ENCODE data around the gene P2RY11. TPM values are rescaled to one million over a fixed set of nuclear protein-coding genes. Genes with fewer than 3 reads are reported as not detected.

Gene P2RY11
- total and polyA plus RNA-seq, 2 experiments from 2014 or later, result 4.0 to 4.3 TPM

DNA sequence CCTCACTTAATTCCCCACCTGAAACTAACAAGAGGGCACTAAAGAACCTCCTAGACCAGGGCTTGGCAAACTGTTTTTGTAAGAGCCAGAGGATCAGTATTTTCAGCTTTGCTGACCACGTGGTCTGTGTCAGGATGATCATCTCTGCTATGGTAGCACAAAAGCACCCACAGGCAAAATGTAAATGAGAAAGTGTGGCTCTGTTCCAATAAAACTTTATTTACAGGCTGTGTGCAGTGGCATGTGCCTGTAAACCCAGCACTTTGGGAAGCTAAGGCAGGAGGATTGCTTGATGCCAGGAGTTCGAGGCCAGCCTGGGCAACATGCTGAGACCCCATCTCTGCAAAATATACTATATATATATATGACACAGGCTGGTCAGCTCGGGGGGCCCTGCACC lies 52.0 kb downstream of the P2RY11 start:
- H4K20me1 ChIP-seq (replicated peaks; ENCODE audit: insufficient read depth), result 0 out of 2 replicates have a peak, but pooled peaks cover 5% of the 10 kb centered on the region
- H3K4me1 ChIP-seq (ENCODE audit: insufficient read depth), result no peaks in the 10 kb centered on the region
- no peak overlapping the region for H3K4me3 ChIP-seq
- H3K4me1 Mint-ChIP-seq, result no peaks in the 10 kb centered on the region
- peaks cover 5% of the 10 kb centered on the region for H3K27me3 Mint-ChIP-seq (ENCODE audit: insufficient read depth, low read depth, poor library complexity)
- H3K4me2 ChIP-seq, result no peak overlapping the region
- no peak overlapping the region for H3K4me3 Mint-ChIP-seq
- H3K9me2 ChIP-seq (ENCODE audit: insufficient read depth), result no peaks in the 10 kb centered on the region
- H3K27ac Mint-ChIP-seq, result peak overlapping the region; percentile 32; the same call in 1 of the 2 replicates
- no peak overlapping the region for H3K27ac ChIP-seq (ENCODE audit: low read depth)
- ATAC-seq (no peak), DNase-seq (ENCODE audit: low spot score) (no peak)
- no peaks in the 10 kb centered on the region for H3K79me2 ChIP-seq (replicated peaks; ENCODE audit: insufficient read depth)
- H3K9me3 Mint-ChIP-seq, result no peaks in the 10 kb centered on the region
- peaks cover 70% of the 10 kb centered on the region for H3K36me3 ChIP-seq (ENCODE audit: insufficient read depth)
- H3K36me3 Mint-ChIP-seq (ENCODE audit: low read depth), result peaks cover 86% of the 10 kb centered on the region
- 0 out of 2 replicates have a peak, but pooled peaks cover 9% of the 10 kb centered on the region for H3F3A ChIP-seq (replicated peaks; ENCODE audit: low read depth)
- TF ChIP-seq, protein P1, sequence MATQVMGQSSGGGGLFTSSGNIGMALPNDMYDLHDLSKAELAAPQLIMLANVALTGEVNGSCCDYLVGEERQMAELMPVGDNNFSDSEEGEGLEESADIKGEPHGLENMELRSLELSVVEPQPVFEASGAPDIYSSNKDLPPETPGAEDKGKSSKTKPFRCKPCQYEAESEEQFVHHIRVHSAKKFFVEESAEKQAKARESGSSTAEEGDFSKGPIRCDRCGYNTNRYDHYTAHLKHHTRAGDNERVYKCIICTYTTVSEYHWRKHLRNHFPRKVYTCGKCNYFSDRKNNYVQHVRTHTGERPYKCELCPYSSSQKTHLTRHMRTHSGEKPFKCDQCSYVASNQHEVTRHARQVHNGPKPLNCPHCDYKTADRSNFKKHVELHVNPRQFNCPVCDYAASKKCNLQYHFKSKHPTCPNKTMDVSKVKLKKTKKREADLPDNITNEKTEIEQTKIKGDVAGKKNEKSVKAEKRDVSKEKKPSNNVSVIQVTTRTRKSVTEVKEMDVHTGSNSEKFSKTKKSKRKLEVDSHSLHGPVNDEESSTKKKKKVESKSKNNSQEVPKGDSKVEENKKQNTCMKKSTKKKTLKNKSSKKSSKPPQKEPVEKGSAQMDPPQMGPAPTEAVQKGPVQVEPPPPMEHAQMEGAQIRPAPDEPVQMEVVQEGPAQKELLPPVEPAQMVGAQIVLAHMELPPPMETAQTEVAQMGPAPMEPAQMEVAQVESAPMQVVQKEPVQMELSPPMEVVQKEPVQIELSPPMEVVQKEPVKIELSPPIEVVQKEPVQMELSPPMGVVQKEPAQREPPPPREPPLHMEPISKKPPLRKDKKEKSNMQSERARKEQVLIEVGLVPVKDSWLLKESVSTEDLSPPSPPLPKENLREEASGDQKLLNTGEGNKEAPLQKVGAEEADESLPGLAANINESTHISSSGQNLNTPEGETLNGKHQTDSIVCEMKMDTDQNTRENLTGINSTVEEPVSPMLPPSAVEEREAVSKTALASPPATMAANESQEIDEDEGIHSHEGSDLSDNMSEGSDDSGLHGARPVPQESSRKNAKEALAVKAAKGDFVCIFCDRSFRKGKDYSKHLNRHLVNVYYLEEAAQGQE (IDR thresholded peaks at IDR 0.05; ENCODE audit: unreplicated experiment), result no peak
- TF ChIP-seq, protein P2, sequence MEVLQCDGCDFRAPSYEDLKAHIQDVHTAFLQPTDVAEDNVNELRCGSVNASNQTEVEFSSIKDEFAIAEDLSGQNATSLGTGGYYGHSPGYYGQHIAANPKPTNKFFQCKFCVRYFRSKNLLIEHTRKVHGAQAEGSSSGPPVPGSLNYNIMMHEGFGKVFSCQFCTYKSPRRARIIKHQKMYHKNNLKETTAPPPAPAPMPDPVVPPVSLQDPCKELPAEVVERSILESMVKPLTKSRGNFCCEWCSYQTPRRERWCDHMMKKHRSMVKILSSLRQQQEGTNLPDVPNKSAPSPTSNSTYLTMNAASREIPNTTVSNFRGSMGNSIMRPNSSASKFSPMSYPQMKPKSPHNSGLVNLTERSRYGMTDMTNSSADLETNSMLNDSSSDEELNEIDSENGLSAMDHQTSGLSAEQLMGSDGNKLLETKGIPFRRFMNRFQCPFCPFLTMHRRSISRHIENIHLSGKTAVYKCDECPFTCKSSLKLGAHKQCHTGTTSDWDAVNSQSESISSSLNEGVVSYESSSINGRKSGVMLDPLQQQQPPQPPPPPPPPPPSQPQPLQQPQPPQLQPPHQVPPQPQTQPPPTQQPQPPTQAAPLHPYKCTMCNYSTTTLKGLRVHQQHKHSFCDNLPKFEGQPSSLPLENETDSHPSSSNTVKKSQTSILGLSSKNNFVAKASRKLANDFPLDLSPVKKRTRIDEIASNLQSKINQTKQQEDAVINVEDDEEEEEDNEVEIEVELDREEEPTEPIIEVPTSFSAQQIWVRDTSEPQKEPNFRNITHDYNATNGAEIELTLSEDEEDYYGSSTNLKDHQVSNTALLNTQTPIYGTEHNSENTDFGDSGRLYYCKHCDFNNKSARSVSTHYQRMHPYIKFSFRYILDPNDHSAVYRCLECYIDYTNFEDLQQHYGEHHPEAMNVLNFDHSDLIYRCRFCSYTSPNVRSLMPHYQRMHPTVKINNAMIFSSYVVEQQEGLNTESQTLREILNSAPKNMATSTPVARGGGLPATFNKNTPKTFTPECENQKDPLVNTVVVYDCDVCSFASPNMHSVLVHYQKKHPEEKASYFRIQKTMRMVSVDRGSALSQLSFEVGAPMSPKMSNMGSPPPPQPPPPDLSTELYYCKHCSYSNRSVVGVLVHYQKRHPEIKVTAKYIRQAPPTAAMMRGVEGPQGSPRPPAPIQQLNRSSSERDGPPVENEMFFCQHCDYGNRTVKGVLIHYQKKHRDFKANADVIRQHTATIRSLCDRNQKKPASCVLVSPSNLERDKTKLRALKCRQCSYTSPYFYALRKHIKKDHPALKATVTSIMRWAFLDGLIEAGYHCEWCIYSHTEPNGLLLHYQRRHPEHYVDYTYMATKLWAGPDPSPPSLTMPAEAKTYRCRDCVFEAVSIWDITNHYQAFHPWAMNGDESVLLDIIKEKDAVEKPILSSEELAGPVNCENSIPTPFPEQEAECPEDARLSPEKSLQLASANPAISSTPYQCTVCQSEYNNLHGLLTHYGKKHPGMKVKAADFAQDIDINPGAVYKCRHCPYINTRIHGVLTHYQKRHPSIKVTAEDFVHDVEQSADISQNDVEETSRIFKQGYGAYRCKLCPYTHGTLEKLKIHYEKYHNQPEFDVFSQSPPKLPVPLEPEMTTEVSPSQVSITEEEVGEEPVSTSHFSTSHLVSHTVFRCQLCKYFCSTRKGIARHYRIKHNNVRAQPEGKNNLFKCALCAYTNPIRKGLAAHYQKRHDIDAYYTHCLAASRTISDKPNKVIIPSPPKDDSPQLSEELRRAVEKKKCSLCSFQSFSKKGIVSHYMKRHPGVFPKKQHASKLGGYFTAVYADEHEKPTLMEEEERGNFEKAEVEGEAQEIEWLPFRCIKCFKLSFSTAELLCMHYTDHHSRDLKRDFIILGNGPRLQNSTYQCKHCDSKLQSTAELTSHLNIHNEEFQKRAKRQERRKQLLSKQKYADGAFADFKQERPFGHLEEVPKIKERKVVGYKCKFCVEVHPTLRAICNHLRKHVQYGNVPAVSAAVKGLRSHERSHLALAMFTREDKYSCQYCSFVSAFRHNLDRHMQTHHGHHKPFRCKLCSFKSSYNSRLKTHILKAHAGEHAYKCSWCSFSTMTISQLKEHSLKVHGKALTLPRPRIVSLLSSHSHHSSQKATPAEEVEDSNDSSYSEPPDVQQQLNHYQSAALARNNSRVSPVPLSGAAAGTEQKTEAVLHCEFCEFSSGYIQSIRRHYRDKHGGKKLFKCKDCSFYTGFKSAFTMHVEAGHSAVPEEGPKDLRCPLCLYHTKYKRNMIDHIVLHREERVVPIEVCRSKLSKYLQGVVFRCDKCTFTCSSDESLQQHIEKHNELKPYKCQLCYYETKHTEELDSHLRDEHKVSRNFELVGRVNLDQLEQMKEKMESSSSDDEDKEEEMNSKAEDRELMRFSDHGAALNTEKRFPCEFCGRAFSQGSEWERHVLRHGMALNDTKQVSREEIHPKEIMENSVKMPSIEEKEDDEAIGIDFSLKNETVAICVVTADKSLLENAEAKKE (CRISPR knock-in tag; IDR thresholded peaks at IDR 0.05), result no peak
- TF ChIP-seq CREB1 (CRISPR knock-in tag; IDR thresholded peaks at IDR 0.05; ENCODE audit: low read depth) (no peak), ZNF331 (CRISPR knock-in tag; IDR thresholded peaks at IDR 0.05; ENCODE audit: low read depth) (no peak), EZH2phosphoT487 (IDR thresholded peaks at IDR 0.05; ENCODE audit: unreplicated experiment) (no peak), STAT1 (IDR thresholded peaks at IDR 0.05; ENCODE audit: unreplicated experiment) (no peak), ZNF114 (CRISPR knock-in tag; IDR thresholded peaks at IDR 0.05) (no peak), JUNB (IDR thresholded peaks at IDR 0.05; ENCODE audit: unreplicated experiment) (no peak), NANOG (IDR thresholded peaks at IDR 0.05; ENCODE audit: borderline replicate concordance) (no peak), POLR2AphosphoS5 (IDR thresholded peaks at IDR 0.05; ENCODE audit: low read depth) (no peak), EZH2 (IDR thresholded peaks at IDR 0.05; ENCODE audit: low read depth, unreplicated experiment) (no peak)
- TF ChIP-seq, protein P3, sequence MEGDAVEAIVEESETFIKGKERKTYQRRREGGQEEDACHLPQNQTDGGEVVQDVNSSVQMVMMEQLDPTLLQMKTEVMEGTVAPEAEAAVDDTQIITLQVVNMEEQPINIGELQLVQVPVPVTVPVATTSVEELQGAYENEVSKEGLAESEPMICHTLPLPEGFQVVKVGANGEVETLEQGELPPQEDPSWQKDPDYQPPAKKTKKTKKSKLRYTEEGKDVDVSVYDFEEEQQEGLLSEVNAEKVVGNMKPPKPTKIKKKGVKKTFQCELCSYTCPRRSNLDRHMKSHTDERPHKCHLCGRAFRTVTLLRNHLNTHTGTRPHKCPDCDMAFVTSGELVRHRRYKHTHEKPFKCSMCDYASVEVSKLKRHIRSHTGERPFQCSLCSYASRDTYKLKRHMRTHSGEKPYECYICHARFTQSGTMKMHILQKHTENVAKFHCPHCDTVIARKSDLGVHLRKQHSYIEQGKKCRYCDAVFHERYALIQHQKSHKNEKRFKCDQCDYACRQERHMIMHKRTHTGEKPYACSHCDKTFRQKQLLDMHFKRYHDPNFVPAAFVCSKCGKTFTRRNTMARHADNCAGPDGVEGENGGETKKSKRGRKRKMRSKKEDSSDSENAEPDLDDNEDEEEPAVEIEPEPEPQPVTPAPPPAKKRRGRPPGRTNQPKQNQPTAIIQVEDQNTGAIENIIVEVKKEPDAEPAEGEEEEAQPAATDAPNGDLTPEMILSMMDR (conservative IDR thresholded peaks at IDR 0.05; ENCODE audit: low read depth in 2 of 2), result no peak
- TF ChIP-seq, protein P4, sequence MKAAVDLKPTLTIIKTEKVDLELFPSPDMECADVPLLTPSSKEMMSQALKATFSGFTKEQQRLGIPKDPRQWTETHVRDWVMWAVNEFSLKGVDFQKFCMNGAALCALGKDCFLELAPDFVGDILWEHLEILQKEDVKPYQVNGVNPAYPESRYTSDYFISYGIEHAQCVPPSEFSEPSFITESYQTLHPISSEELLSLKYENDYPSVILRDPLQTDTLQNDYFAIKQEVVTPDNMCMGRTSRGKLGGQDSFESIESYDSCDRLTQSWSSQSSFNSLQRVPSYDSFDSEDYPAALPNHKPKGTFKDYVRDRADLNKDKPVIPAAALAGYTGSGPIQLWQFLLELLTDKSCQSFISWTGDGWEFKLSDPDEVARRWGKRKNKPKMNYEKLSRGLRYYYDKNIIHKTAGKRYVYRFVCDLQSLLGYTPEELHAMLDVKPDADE (IDR thresholded peaks at IDR 0.05), result no peak
- H3K27me3 ChIP-seq (ENCODE audit: insufficient read depth), result no peaks in the 10 kb centered on the region
- no peak overlapping the region for H2AFZ ChIP-seq
